GM23248 (cell line): Measurements from ENCODE around the gene XRCC4. TPM values are rescaled to one million over a fixed set of nuclear protein-coding genes. Genes with fewer than 3 reads are reported as not detected.

ENCODE experiments used
- DNase-seq: peaks from one replicate; pipeline ENCODE4 v3.0.0-alpha.2; 2015
- H2AFZ ChIP-seq: fragments of 200-600 bp; sonication (generic); 2 replicates; pipeline ENCODE4 v1.6.1; 2016; ENCODE audit warnings: antibody characterized with exemption
- H3F3A ChIP-seq: fragments of 200-600 bp; sonication (generic); 2 replicates; pipeline ENCODE4 v1.6.1; 2016; ENCODE audit warnings: mild to moderate bottlenecking, antibody characterized with exemption, mixed run types; ENCODE audit not compliant: insufficient read depth
- H3K27ac ChIP-seq: fragments of 200-600 bp; sonication (generic); 2 replicates; pipeline ENCODE4 v1.5.1; 2016; ENCODE audit warnings: mild to moderate bottlenecking
- H3K27me3 ChIP-seq: fragments of 200-600 bp; sonication (generic); replicated peaks from 2 replicates; pipeline ENCODE4 v1.6.1; 2016; ENCODE audit warnings: mild to moderate bottlenecking; ENCODE audit not compliant: insufficient read depth
- H3K36me3 ChIP-seq: fragments of 200-600 bp; sonication (generic); 2 replicates; pipeline ENCODE4 v1.6.1; 2016; ENCODE audit warnings: low read depth, mild to moderate bottlenecking
- H3K4me1 ChIP-seq: fragments of 200-600 bp; sonication (generic); 2 replicates; pipeline ENCODE4 v1.6.1; 2016; ENCODE audit warnings: mild to moderate bottlenecking; ENCODE audit not compliant: insufficient read depth
- H3K4me2 ChIP-seq: fragments of 200-600 bp; sonication (generic); one replicate; pipeline ENCODE4 v1.6.1; 2016; ENCODE audit warnings: mild to moderate bottlenecking; ENCODE audit not compliant: unreplicated experiment
- H3K4me3 ChIP-seq: fragments of 200-600 bp; sonication (generic); 2 replicates; pipeline ENCODE4 v1.5.1; 2016; ENCODE audit warnings: mild to moderate bottlenecking
- H3K79me2 ChIP-seq: fragments of 200-600 bp; sonication (generic); 2 replicates; pipeline ENCODE4 v1.6.1; 2016; ENCODE audit warnings: mild to moderate bottlenecking; ENCODE audit not compliant: insufficient read depth
- H3K9ac ChIP-seq: fragments of 200-600 bp; sonication (generic); 2 replicates; pipeline ENCODE4 v1.6.1; 2016; ENCODE audit warnings: mild to moderate bottlenecking
- H3K9me2 ChIP-seq: fragments of 200-600 bp; sonication (generic); 2 replicates; pipeline ENCODE4 v1.6.1; 2016; ENCODE audit warnings: mixed run types, mild to moderate bottlenecking, moderate library complexity; ENCODE audit not compliant: insufficient read depth
- H3K9me3 ChIP-seq: fragments of 200-600 bp; sonication (generic); one replicate; pipeline ENCODE4 v1.6.1; 2017; ENCODE audit warnings: low read depth
- H4K20me1 ChIP-seq: fragments of 200-600 bp; sonication (generic); 2 replicates; pipeline ENCODE4 v1.6.0; 2016; ENCODE audit not compliant: insufficient read depth
- EZH2 ChIP-seq: fragments of 200-600 bp; sonication (generic); IDR thresholded peaks from 2 replicates; pipeline ENCODE4 v1.6.1; 2018; ENCODE audit warnings: antibody characterized with exemption, mild to moderate bottlenecking; ENCODE audit not compliant: insufficient read depth, poor library complexity, severe bottlenecking
- EZH2phosphoT487 ChIP-seq: fragments of 200-600 bp; sonication (generic); IDR thresholded peaks from 2 replicates; pipeline ENCODE4 v1.6.1; 2018; ENCODE audit warnings: antibody characterized with exemption, moderate library complexity, mild to moderate bottlenecking, low read depth; ENCODE audit not compliant: insufficient read depth
- whole genome bisulfite sequencing, 2 experiments: methylation state at CpG; one replicate each; pipeline ENCODE4 v1.1.6; 2015 to 2017; ENCODE audit warnings: low lambda C conversion rate in 2 of 2, low coverage in 1 of 2; ENCODE audit errors: missing lambda C conversion rate in 2 of 2; 5-methylcytosine and 5-hydroxymethylcytosine counted together
- in situ Hi-C: fragments of 300-500 bp; cut with MboI; formaldehyde crosslinking; loops from 2 replicates; pipeline ENCODE4 v1.15.0; 2020
- polyA plus RNA-seq: library from polyadenylated mRNA; unstranded; fragments of >200 nt; fragmentation: Nextera tagmentation; extraction: Ambion mirVana; gene quantifications from 2 replicates; pipeline ENCODE4 v1.2.1, GENCODE V29; 2016
- total RNA-seq: library from RNA; depleted of rRNA; stranded (reverse); fragments of >200 nt; shearing (Covaris generic); gene quantifications from 2 replicates; pipeline ENCODE4 v1.2.3, GENCODE V29; 2014

XRCC4 gene
- total and polyA plus RNA-seq, 2 experiments from 2014 or later, result 11.5 to 11.7 TPM

- peak overlapping the region; percentile 3 for H3K4me2 ChIP-seq
- H3F3A ChIP-seq, result no peaks in the 10 kb centered on the region
- in situ Hi-C loops, result no loop called here
- WGBS, 2 experiments, result 7 to 12% methylated on average over 2 of the region's 2 CpGs
- no peak overlapping the region for H3K9ac ChIP-seq
- no peaks in the 10 kb centered on the region for H3K9me2 ChIP-seq
- no peak for TF ChIP-seq EZH2phosphoT487
- no peak for TF ChIP-seq EZH2
- no peak overlapping the region for H3K27ac ChIP-seq
- H4K20me1 ChIP-seq, result no peaks in the 10 kb centered on the region
- H3K9me3 ChIP-seq, result no peaks in the 10 kb centered on the region
- H3K27me3 ChIP-seq, result no peaks in the 10 kb centered on the region
- H3K36me3 ChIP-seq, result no peaks in the 10 kb centered on the region
- H3K4me3 ChIP-seq, result no peak overlapping the region
- 0 out of 2 replicates have a peak overlapping the region, but pooled peaks have one; percentile 0 for H2AFZ ChIP-seq
- peak; percentile 71 for DNase-seq
- peaks cover 12% of the 10 kb centered on the region for H3K4me1 ChIP-seq
- H3K79me2 ChIP-seq, result no peaks in the 10 kb centered on the region
Observed at GRCh38 chr5:83387041-83387440, 309.7 kb downstream of the XRCC4 start.

GRCh38 chr5:83388608-83389007 lies 311.3 kb downstream of the XRCC4 start:
- no peak overlapping the region for H3K4me2 ChIP-seq
- H4K20me1 ChIP-seq, result no peaks in the 10 kb centered on the region
- no peaks in the 10 kb centered on the region for H3F3A ChIP-seq
- no peak overlapping the region for H3K9ac ChIP-seq
- no peak for DNase-seq
- H3K79me2 ChIP-seq, result no peaks in the 10 kb centered on the region
- H3K27ac ChIP-seq, result no peak overlapping the region
- H3K4me3 ChIP-seq, result no peak overlapping the region
- H3K27me3 ChIP-seq, result no peaks in the 10 kb centered on the region
- no peaks in the 10 kb centered on the region for H3K36me3 ChIP-seq
- H3K9me3 ChIP-seq, result no peaks in the 10 kb centered on the region
- no peak for TF ChIP-seq EZH2phosphoT487
- no peak for TF ChIP-seq EZH2
- in situ Hi-C loops, result no loop called here
- no peaks in the 10 kb centered on the region for H3K9me2 ChIP-seq
- H3K4me1 ChIP-seq, result peaks cover 12% of the 10 kb centered on the region
- H2AFZ ChIP-seq, result no peak overlapping the region

- in situ Hi-C loops, result no loop called here
- Histone ChIP-seq H3K9me3 (no peaks in the 10 kb centered on the region), H3K4me2 (no peak overlapping the region), H3K9me2 (no peaks in the 10 kb centered on the region), H3K27ac (no peak overlapping the region), H3K79me2 (no peaks in the 10 kb centered on the region), H4K20me1 (no peaks in the 10 kb centered on the region), H3K4me3 (no peak overlapping the region), H3K9ac (no peak overlapping the region), H3F3A (no peaks in the 10 kb centered on the region), H2AFZ (no peak overlapping the region), H3K36me3 (no peaks in the 10 kb centered on the region), H3K27me3 (no peaks in the 10 kb centered on the region), H3K4me1 (no peaks in the 10 kb centered on the region; the same call in 1 of the 2 replicates)
- TF ChIP-seq EZH2phosphoT487, result no peak
- TF ChIP-seq EZH2, result no peak
- no peak for DNase-seq
- 86 to 89% methylated on average over 9 of the region's 9 CpGs for WGBS, 2 experiments
Observed at GRCh38 chr5:83392766-83393503, 315.6 kb downstream of the XRCC4 start.

GRCh38 chr5:83393504-83393866 lies 316.1 kb downstream of the XRCC4 start:
- TF ChIP-seq EZH2phosphoT487, result no peak
- TF ChIP-seq EZH2, result no peak
- Histone ChIP-seq H3K9me2 (no peaks in the 10 kb centered on the region), H3F3A (no peaks in the 10 kb centered on the region), H3K27ac (no peak overlapping the region), H3K9me3 (no peaks in the 10 kb centered on the region), H3K4me2 (no peak overlapping the region), H3K4me3 (no peak overlapping the region), H3K36me3 (no peaks in the 10 kb centered on the region), H3K4me1 (no peaks in the 10 kb centered on the region), H4K20me1 (no peaks in the 10 kb centered on the region), H3K27me3 (no peaks in the 10 kb centered on the region), H3K9ac (no peak overlapping the region), H3K79me2 (no peaks in the 10 kb centered on the region), H2AFZ (no peak overlapping the region)
- 100% methylated on average over 1 of the region's 1 CpG for WGBS, 2 experiments
- no peak for DNase-seq
- in situ Hi-C loops, result no loop called here
